ENCODE measurements around the gene MAP7D3.

DNA sequence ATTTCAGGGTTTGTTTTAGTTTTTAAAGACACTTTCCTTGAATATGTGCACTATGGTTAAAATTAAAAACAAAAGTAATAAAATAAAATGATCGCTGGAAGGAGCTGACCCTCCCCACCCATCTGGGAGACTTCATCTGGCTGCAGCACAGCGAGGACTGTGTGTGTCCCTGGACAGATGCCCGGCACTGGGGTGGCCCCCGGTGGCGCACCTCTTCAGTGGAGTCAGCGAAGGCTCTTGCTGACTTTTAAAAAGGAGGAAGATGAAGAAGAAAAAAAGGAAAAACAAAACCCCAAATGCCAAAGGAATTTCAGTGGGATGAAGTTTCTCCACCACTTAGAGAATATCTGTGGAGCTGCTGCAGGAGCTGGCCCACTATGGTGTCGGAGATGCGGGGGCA is 44.2 kb upstream of the MAP7D3 start:
- TF ChIP-seq, protein P1, sequence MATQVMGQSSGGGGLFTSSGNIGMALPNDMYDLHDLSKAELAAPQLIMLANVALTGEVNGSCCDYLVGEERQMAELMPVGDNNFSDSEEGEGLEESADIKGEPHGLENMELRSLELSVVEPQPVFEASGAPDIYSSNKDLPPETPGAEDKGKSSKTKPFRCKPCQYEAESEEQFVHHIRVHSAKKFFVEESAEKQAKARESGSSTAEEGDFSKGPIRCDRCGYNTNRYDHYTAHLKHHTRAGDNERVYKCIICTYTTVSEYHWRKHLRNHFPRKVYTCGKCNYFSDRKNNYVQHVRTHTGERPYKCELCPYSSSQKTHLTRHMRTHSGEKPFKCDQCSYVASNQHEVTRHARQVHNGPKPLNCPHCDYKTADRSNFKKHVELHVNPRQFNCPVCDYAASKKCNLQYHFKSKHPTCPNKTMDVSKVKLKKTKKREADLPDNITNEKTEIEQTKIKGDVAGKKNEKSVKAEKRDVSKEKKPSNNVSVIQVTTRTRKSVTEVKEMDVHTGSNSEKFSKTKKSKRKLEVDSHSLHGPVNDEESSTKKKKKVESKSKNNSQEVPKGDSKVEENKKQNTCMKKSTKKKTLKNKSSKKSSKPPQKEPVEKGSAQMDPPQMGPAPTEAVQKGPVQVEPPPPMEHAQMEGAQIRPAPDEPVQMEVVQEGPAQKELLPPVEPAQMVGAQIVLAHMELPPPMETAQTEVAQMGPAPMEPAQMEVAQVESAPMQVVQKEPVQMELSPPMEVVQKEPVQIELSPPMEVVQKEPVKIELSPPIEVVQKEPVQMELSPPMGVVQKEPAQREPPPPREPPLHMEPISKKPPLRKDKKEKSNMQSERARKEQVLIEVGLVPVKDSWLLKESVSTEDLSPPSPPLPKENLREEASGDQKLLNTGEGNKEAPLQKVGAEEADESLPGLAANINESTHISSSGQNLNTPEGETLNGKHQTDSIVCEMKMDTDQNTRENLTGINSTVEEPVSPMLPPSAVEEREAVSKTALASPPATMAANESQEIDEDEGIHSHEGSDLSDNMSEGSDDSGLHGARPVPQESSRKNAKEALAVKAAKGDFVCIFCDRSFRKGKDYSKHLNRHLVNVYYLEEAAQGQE (IDR thresholded peaks at IDR 0.05; ENCODE audit: borderline replicate concordance) = no peak
- TF ChIP-seq CTCF (IDR thresholded peaks at IDR 0.05; ENCODE audit: poor library complexity, severe bottlenecking) = no peak

Measured in neural cell (in vitro differentiated cells).